Smooth muscle cell (in vitro differentiated cells): Measurements from ENCODE around the gene UNC93A. TPM values are rescaled to one million over a fixed set of nuclear protein-coding genes. Genes with fewer than 3 reads are reported as not detected.
"Not testable (repeated sequence)": the region's sequence is repeated elsewhere in the genome, so short reads cannot be mapped to it uniquely, and the experiment has no call there.

Experiments
- DNase-seq: peaks from one replicate; lab custom pipeline; 2025; ENCODE audit not compliant: unreplicated experiment; lab: John Stamatoyannopoulos, UW
- H2AFZ ChIP-seq: fragments of 200-600 bp; sonication (generic); 2 replicates; pipeline ENCODE4 v1.6.0; 2016; ENCODE audit warnings: antibody characterized with exemption, low read depth, mild to moderate bottlenecking
- H3F3A ChIP-seq: fragments of 200-600 bp; sonication (generic); 2 replicates; pipeline ENCODE4 v1.6.0; 2017; ENCODE audit warnings: antibody characterized with exemption, low read depth
- H3K27ac ChIP-seq: fragments of 200-600 bp; sonication (generic); 2 replicates; pipeline ENCODE4 v1.5.1; 2016; ENCODE audit warnings: low read depth, mild to moderate bottlenecking
- H3K27me3 ChIP-seq: fragments of 200-600 bp; sonication (generic); 2 replicates; pipeline ENCODE4 v1.6.1; 2016; ENCODE audit warnings: low read depth, mild to moderate bottlenecking
- H3K36me3 ChIP-seq: fragments of 200-600 bp; sonication (generic); 2 replicates; pipeline ENCODE4 v1.5.1; 2016; ENCODE audit warnings: low read depth
- H3K4me1 ChIP-seq: fragments of 200-600 bp; sonication (generic); 2 replicates; pipeline ENCODE4 v1.5.1; 2016; ENCODE audit warnings: low read depth
- H3K4me2 ChIP-seq: fragments of 200-600 bp; sonication (generic); 2 replicates; pipeline ENCODE4 v1.6.0; 2016; ENCODE audit warnings: mild to moderate bottlenecking
- H3K4me3 ChIP-seq: fragments of 200-600 bp; sonication (generic); 2 replicates; pipeline ENCODE4 v1.5.1; 2016; ENCODE audit warnings: mild to moderate bottlenecking
- H3K79me2 ChIP-seq: fragments of 200-600 bp; sonication (generic); 2 replicates; pipeline ENCODE4 v1.6.0; 2016; ENCODE audit warnings: low read depth, mild to moderate bottlenecking
- H3K9ac ChIP-seq: fragments of 200-600 bp; sonication (generic); 2 replicates; pipeline ENCODE4 v1.6.0; 2016; ENCODE audit warnings: low read depth
- H3K9me3 ChIP-seq: fragments of 200-600 bp; sonication (generic); replicated peaks from 2 replicates; pipeline ENCODE4 v1.5.1; 2016; ENCODE audit warnings: low read depth
- H4K20me1 ChIP-seq: fragments of 200-600 bp; sonication (generic); 2 replicates; pipeline ENCODE4 v1.6.0; 2016; ENCODE audit warnings: low read depth
- CTCF ChIP-seq: fragments of 200-600 bp; sonication (generic); IDR thresholded peaks from 2 replicates; pipeline ENCODE4 v1.5.1; 2017; ENCODE audit warnings: borderline replicate concordance, mild to moderate bottlenecking, antibody characterized with exemption; ENCODE audit not compliant: insufficient read depth, poor library complexity, severe bottlenecking
- WGBS: methylation state at CpG from one replicate; pipeline ENCODE4 v1.1.7; 2016; ENCODE audit warnings: low lambda C conversion rate; 5-methylcytosine and 5-hydroxymethylcytosine counted together
- polyA plus RNA-seq: library from polyadenylated mRNA; unstranded; fragments of >200 nt; fragmentation: Nextera tagmentation; extraction: Ambion mirVana; gene quantifications from 2 replicates; pipeline ENCODE4 v1.2.1, GENCODE V29; 2016
- total RNA-seq: library from RNA; depleted of rRNA; stranded (reverse); fragments of >200 nt; gene quantifications from 2 replicates; pipeline ENCODE4 v1.2.3, GENCODE V29; 2014

UNC93A gene
- total RNA-seq = 1.5 TPM in 1 of 2 replicates, not detected in the other
- not detected in 2 replicates for polyA plus RNA-seq

GRCh38 chr6:167290786-167291622 lies at the start of gene UNC93A:
UNC93A (plus strand) TSS chr6:167291315; CDS start chr6:167291490, 175 bp downstream.
- no peak within 1 kb of the TSS for H3K27ac ChIP-seq
- no peak for TF ChIP-seq CTCF
- no peaks in the 10 kb centered on the region for H3K79me2 ChIP-seq
- H2AFZ ChIP-seq = no peak within 1 kb of the TSS
- no peak within 1 kb of the TSS for H3K4me2 ChIP-seq
- WGBS = 85% methylated on average over 7 of the region's 7 CpGs
- no peaks in the 10 kb centered on the region for H4K20me1 ChIP-seq
- H3K36me3 ChIP-seq = no peaks in the 10 kb centered on the region
- H3K4me3 ChIP-seq = no peak within 1 kb of the TSS
- H3F3A ChIP-seq = no peaks in the 10 kb centered on the region
- peaks cover 4% of the 10 kb centered on the region for H3K4me1 ChIP-seq
- DNase-seq = no peak
- no peaks in the 10 kb centered on the region for H3K9me3 ChIP-seq
- H3K9ac ChIP-seq = no peak within 1 kb of the TSS
- no peaks in the 10 kb centered on the region for H3K27me3 ChIP-seq

- not testable (repeated sequence) for H3F3A ChIP-seq, H2AFZ ChIP-seq, H3K9me3 ChIP-seq, H3K36me3 ChIP-seq, H3K4me3 ChIP-seq, H3K27me3 ChIP-seq, H3K4me2 ChIP-seq, H3K9ac ChIP-seq, DNase-seq, H3K79me2 ChIP-seq, H3K27ac ChIP-seq, H4K20me1 ChIP-seq
- 92% methylated on average over 29 of the region's 30 CpGs for WGBS
- H3K4me1 ChIP-seq = peaks cover 10% of the 10 kb centered on the region
Measured at GRCh38 chr6:167241321-167242134, 49.6 kb upstream of the UNC93A start.

- H3F3A ChIP-seq, H2AFZ ChIP-seq, H3K27ac ChIP-seq, H3K27me3 ChIP-seq, H3K4me3 ChIP-seq, H3K79me2 ChIP-seq, H3K4me2 ChIP-seq, H4K20me1 ChIP-seq, H3K9ac ChIP-seq, H3K9me3 ChIP-seq, H3K36me3 ChIP-seq, DNase-seq: not testable (repeated sequence)
- H3K4me1 ChIP-seq = peaks cover 10% of the 10 kb centered on the region
- 74% methylated on average over 2 of the region's 7 CpGs for WGBS
Measured at GRCh38 chr6:167242135-167242506, 49.0 kb upstream of the UNC93A start.

GRCh38 chr6:167242511-167243051 lies 48.5 kb upstream of the UNC93A start:
- not testable (repeated sequence) for H3K4me2 ChIP-seq, H3K9me3 ChIP-seq, H3K79me2 ChIP-seq, H3K36me3 ChIP-seq, DNase-seq, H3F3A ChIP-seq, H4K20me1 ChIP-seq, H3K4me3 ChIP-seq, H2AFZ ChIP-seq, H3K9ac ChIP-seq, H3K27me3 ChIP-seq, H3K27ac ChIP-seq
- H3K4me1 ChIP-seq = peaks cover 10% of the 10 kb centered on the region
- 96% methylated on average over 6 of the region's 6 CpGs for WGBS
